ENCODE results near the gene SARDH.
"Not testable (repeated sequence)": the region's sequence is repeated elsewhere in the genome, so short reads cannot be mapped to it uniquely, and the experiment has no call there.

SARDH gene

DNA sequence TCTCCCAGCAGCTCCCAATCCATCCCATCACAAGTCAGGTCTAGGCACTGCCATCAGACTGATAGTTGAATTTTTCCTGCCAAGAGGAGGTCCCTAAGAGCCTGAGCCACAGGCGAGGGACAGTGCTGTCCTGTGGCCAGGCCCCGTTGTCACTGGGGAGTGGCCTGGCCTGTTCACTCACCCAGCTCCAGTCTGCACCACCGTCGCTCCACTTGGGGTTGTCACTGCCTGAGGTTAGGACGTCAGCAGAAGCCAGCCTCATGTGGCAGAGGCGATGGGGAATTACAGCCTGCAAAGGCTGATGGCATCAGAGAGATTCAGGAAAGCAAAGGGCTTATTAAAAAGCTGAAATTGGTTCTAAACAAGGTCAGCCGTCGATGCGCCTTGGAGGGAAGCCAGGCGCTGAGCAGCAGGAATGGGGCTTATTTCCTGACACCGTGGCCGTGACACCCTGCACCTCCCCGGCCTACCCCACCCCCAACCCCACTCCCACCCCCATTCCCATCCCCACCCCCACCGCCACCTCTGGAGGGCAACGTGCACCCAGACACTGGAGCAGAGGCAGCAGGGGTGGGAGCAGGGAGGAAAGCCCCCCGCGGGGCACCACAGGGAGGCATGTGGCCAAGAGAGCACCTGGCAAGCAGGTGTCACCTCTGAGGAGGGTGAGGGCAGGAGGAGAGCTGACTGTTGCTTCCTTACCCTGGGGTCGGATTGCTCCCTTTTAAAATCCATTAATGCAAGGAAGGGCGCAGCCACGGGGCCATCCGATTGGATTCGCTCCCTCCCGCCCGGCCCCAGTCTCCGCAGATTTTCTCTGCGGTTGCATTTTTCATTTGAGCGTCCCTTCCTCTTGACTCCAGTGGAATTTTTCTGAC is 105.1 kb downstream of the SARDH start:
- DNase-seq (ENCODE audit: low read depth in 2 of 2), result no peak

DNA sequence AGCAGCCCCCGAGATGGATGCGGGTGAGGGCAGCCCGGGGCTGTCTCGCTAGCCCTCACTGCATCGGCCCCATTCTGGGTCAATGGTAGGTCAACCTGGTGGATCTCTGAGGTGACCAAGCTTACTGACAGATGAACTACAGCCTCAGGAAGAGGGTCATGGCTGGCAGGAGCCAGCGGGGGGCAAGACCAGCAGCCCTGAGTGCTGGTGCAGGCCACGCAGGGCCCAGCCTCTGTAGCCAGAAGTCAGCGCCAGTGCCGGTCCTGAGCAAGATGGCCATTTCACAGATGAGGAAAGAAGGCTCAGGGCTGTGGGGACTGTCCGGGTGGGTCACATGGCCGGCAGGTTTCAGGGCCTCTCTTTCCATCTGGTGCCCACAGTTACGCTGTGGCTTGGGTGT is 107.0 kb downstream of the SARDH start:
- no peak for DNase-seq (ENCODE audit: low read depth in 2 of 2)

GRCh38 chr9:133629221-133630110 is 108.7 kb downstream of the SARDH start:
- DNase-seq (ENCODE audit: low read depth in 2 of 2), result no peak

DNA sequence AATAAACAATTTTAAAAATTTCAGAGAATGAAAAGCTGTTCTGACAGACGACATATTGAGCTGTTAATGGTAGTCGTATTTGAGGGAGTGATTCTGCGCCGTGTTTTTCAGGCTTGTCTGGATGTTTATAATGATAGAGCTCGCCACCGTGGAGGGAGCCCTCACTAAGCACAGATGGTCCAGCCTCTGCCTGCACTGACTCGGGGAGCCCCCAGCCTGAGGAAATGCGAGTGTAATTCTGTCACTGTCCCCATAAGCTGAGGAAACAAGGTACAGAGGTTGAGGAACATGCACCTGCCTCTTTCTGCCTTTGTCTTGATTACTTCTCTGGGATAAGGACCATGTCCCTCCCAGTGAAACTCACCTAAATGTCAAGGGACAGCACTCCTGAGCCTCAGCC is 109.4 kb downstream of the SARDH start:
- DNase-seq (ENCODE audit: low read depth in 2 of 2), result no peak

- no peak for DNase-seq (ENCODE audit: low read depth in 2 of 2)
Observed at GRCh38 chr9:133627341-133627740, 110.8 kb downstream of the SARDH start.

DNA sequence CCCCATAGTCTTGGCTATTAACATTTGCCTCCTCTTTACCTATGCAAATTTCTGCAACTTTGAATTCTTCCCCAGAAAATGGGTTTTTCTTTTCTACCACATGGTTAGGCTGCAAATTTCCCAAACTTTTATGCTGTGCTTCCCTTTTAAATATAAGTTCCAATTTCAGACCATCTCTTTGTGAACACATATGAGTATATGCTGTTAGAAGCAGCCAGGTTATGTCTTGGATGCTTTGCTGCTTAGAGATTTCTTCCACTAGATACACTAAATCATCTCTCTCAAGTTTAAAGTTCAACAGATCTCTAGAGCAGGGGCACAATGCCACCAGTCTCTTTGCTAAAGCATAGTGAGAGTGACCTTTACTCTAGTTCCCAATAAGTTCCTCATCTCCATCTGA is 112.1 kb downstream of the SARDH start:
- DNase-seq (ENCODE audit: low read depth in 2 of 2), result not testable (repeated sequence)

DNA sequence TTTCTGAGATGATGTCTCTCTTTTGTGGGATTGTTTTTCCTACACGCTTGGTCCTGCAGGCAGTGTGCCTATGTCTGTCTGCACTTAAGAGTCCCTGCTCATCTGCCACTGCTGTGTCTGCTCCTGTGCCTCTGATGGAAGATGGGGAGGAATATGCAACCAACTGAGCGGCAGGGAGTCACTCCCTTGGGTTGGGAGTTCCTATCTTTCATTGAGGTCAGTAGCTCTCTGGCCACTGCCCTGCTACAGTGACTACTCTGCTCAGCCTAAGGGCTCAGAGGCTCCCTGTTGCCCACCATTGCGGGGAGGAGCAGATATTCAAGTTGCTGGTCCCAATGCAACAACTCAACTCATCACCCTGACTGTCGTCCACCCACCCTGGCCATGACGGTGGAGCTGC is 115.6 kb downstream of the SARDH start:
- no peak for DNase-seq (ENCODE audit: low read depth in 2 of 2)

DNA sequence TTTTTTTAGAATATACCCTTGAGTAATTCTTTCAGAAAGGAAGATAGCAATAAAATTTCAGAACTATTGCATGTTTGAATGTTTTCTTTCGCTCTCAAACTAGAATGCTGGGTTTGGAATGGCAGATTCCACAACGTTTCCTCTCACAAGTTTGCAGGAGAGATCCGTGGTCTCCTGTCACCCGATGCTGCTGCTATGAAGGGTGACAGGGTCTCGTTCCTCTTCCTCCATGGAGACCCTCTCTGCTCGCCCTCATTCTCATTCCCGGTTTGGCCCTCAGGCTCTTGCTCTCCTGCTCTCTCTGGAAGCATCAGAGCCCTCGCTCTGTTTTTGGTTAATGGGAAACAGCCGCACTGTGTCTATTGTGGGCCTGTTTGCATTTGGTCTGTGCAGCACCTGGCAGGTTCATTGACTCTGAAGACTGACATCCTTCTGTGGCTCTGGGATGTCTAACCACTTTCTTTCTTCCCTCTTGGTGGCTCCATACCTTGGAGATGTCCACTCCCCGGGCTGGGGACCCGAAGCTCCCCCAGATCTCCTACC is 116.4 kb downstream of the SARDH start:
- no peak for DNase-seq (ENCODE audit: low read depth in 2 of 2)

- peak; percentile 8 to 43 for DNase-seq (ENCODE audit: low read depth in 2 of 2)
Observed at GRCh38 chr9:133619791-133620190, 118.4 kb downstream of the SARDH start.

DNA sequence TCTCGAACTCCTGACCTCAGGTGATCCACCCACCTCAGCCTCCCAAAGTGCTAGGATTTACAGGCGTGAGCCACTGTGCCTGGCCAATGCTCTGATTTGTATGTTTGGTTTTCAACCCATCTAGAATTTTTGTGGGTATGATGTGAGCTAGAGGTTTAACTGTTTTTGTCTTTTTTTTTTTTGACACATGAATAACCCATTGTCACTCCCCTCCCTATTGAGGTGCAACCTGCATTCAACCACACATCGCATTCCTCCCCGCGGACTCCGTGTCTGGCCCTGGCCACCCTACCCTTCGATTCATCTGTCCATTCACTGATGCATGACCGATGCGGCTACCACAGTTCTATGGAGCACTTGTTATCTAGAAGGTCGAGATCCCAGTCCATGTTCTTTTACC is 119.4 kb downstream of the SARDH start:
- DNase-seq (ENCODE audit: low read depth in 2 of 2), result no peak

DNA sequence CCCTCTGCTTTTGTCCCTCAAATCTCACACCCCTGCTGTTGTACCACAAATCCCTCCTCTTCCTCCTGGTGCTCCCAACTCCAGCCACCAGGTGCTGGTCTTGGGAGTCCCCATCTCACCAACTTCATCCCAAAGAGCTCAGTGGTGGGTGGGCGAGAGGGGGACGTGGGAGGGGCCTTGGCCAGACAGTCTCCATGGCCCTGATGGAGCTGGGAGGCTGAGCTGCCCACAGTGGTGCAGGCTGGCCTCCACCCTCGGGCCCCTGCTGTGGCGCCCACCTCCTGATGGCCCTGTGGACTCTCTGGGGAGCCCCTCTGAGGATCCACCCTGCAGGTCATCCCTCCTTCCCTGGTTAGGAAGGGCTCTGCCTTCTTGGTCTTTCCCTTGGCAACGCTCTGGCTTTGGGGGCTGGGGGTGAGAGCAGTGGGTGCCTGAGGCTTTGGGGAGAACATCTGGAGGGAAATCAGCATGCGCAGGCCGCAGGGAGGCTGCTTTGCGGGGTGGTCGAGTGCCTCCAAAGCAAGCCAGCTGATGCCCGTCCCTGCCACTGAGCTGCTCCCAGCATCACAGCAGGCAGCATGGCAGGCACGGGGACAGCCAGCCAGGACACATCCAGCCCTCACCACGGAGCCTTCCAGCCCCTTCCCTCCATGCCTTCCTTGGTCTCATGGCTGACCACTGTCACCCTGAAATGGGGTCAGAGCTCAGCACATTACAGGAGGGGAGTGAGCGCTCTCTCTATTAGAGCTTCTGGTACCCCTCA is 121.3 kb downstream of the SARDH start:
- no peak for DNase-seq (ENCODE audit: low read depth in 2 of 2)

GRCh38 chr9:133615606-133616188 is 122.5 kb downstream of the SARDH start:
- DNase-seq (ENCODE audit: low read depth in 2 of 2), result no peak

DNA sequence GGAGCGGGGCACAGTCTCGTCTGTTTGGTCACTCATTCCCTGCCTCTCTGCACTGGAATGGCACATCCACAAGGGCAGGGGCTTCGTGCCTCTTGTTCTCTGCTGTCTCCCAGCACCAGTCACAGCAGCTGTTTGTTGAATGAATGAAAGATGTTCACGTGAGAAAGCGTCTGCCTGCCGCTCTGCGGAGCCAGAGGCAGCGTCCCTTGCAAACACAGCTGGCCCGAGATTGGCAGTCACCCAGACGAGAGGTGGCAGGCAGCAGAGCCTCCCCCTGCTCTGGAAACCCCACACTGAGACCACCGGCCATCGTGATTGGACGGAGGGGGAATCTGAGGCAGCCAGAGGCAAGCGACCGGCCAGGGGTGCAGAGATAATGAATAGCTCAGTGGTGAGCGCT is 123.0 kb downstream of the SARDH start:
- no peak for DNase-seq (ENCODE audit: low read depth in 2 of 2)

- DNase-seq (ENCODE audit: low read depth in 2 of 2), result no peak
Observed at GRCh38 chr9:133614678-133615077, 123.5 kb downstream of the SARDH start.

DNA sequence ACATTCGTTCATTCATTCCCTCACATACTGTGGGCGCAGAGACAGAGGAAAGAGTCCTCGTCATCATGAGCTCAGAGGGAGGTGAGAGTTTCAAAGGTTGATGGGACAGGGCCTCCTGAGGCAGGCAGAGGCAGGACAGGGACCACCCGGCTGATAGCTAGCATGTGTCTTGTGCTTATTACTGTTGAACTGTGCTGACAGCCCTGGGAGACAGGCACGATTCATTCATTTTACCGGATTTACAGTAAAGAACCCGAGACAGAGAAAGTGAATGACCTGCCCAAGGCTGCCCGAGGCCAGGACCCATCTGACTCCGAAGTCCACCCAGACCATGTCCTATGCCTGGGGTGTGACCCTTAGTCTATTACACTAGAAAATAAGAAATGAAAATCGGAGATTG is 124.1 kb downstream of the SARDH start:
- no peak for DNase-seq (ENCODE audit: low read depth in 2 of 2)
